ENCODE data around the gene SHC2. TPM values are rescaled to one million over a fixed set of nuclear protein-coding genes. Genes with fewer than 3 reads are reported as not detected.

Gene SHC2
- total and polyA plus RNA-seq, 2 donors (not counting 3 experiments of a cell fraction or from before 2014, with no cell fraction given), result 7.5 to 11.8 TPM

DNA sequence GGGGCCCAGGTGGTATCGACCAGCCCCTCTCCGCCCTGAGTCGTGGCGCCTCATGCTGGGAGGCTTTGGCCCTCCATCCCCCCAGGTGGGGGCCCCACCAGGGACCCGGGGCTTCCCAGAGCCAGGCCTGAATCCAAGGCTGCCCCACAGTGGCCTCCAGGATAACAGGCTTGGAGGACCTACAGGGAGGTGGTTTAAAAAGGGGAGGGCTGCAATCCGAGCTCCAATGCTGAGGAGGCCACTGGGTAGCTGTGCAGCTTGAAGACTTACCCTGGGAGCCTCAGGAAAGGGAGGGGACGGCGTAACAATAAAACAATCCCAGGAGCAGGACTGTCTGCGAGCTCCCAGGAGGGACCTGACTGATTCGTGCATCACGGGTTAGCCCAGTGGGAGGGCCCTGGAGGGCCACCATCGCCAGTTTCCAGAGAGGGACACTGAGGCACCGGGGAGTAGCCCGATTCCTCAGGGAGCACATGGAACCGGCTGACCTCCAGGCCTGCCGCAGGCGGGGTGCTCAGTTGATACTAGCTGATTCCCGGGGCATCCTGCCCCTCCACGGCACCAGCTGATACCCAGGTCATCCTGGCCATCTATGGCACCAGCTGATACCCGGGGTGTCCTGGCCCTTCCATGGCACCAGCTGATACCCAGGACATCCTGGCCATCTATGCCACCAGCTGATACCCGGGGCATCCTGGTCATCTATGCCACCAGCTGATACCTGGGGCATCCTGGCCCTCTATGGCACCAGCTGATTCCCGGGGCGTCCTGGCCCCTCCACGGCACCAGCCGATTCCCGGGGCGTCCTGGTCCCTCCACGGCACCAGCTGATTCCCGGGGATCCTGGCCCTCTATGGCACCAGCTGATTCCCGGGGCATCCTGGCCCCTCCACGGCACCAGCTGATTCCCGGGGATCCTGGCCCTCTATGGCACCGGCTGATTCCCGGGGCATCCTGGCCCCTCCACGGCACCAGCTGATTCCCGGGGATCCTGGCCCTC, 48.2 kb downstream of the SHC2 start:
- H3K9me3 ChIP-seq (replicated peaks; ENCODE audit: control insufficient read depth, insufficient read depth, low read length), result no peaks in the 10 kb centered on the region
- H3K27ac ChIP-seq (ENCODE audit: insufficient read depth, low read depth, low read length), result no peak overlapping the region
- no peaks in the 10 kb centered on the region for H3K36me3 ChIP-seq (ENCODE audit: control insufficient read depth in 2 of 2, extremely low read depth in 1 of 2, insufficient read depth in 2 of 2, low read length in 2 of 2)
- POLR2A ChIA-PET, result interaction anchor here (0.6 kb wide), 1 partner anchor 48 kb away, joined by 7 read pairs; no protein-coding TSS in a partner anchor
- no peak overlapping the region for H3K9ac ChIP-seq (replicated peaks; ENCODE audit: extremely low read depth, insufficient read depth, low read length)
- TF ChIP-seq GATA2 (IDR thresholded peaks at IDR 0.05; ENCODE audit: insufficient read depth, insufficient read length, low read depth, low read length), result no peak
- TF ChIP-seq, protein P1, sequence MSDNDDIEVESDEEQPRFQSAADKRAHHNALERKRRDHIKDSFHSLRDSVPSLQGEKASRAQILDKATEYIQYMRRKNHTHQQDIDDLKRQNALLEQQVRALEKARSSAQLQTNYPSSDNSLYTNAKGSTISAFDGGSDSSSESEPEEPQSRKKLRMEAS (IDR thresholded peaks at IDR 0.05; ENCODE audit: insufficient read depth, insufficient read length), result no peak
- no peak for TF ChIP-seq POLR2AphosphoS5 (IDR thresholded peaks at IDR 0.05; ENCODE audit: insufficient read depth, low read depth, low read length)
- TF ChIP-seq JUN (IDR thresholded peaks at IDR 0.05; ENCODE audit: borderline replicate concordance, insufficient read depth, insufficient read length, low read depth), result no peak
- TF ChIP-seq FOS (IDR thresholded peaks at IDR 0.05; ENCODE audit: borderline replicate concordance, insufficient read depth, low read length), result no peak
- TF ChIP-seq, protein P2, sequence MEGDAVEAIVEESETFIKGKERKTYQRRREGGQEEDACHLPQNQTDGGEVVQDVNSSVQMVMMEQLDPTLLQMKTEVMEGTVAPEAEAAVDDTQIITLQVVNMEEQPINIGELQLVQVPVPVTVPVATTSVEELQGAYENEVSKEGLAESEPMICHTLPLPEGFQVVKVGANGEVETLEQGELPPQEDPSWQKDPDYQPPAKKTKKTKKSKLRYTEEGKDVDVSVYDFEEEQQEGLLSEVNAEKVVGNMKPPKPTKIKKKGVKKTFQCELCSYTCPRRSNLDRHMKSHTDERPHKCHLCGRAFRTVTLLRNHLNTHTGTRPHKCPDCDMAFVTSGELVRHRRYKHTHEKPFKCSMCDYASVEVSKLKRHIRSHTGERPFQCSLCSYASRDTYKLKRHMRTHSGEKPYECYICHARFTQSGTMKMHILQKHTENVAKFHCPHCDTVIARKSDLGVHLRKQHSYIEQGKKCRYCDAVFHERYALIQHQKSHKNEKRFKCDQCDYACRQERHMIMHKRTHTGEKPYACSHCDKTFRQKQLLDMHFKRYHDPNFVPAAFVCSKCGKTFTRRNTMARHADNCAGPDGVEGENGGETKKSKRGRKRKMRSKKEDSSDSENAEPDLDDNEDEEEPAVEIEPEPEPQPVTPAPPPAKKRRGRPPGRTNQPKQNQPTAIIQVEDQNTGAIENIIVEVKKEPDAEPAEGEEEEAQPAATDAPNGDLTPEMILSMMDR (IDR thresholded peaks at IDR 0.05; ENCODE audit: extremely low read depth in 1 of 2, insufficient read depth in 1 of 2, low read depth in 1 of 2, low read length in 2 of 2), result no peak
- no peak for TF ChIP-seq MYC (IDR thresholded peaks at IDR 0.05; ENCODE audit: low read depth, low read length)
- intact Hi-C loops (cut with micrococcal nuclease) (no loop called here), dilution Hi-C loops (cut with MboI; ENCODE audit: extremely low pct_ligation_motif_present, low sequenced_read_pairs) (no loop called here)
- BruUV-seq (replicated peaks), result no TSS peak
- H3K27me3 ChIP-seq (ENCODE audit: control insufficient read depth in 2 of 2, insufficient read depth in 2 of 2, low read length in 2 of 2), result peaks cover 11 to 14% of the 10 kb centered on the region in 2 experiments
- peaks cover 3% of the 10 kb centered on the region for H3K4me1 ChIP-seq (ENCODE audit: control insufficient read depth, extremely low read depth, insufficient read depth, low read length)
- H3K9me1 ChIP-seq (replicated peaks; ENCODE audit: control insufficient read depth, extremely low read depth, insufficient read depth, low read length), result no peaks in the 10 kb centered on the region
- H3K4me2 ChIP-seq (ENCODE audit: insufficient read depth, low read length), result no peak overlapping the region
- CTCF ChIA-PET, result no interaction called here
- DNase-seq (ENCODE audit: low read depth, low spot score), result no peak
- H4K20me1 ChIP-seq (replicated peaks; ENCODE audit: control insufficient read depth, extremely low read depth, insufficient read depth, low read length), result no peaks in the 10 kb centered on the region
- no peak overlapping the region for H2AFZ ChIP-seq (ENCODE audit: low read depth, low read length)
- H3K79me2 ChIP-seq (ENCODE audit: control insufficient read depth, insufficient read depth, low read length), result no peaks in the 10 kb centered on the region
- no peak for FAIRE-seq
- H3K4me3 ChIP-seq (replicated peaks in 1 of 3; ENCODE audit: insufficient read depth in 1 of 3, low read depth in 1 of 3, low read length in 3 of 3), result no peak overlapping the region

All from endothelial cell of umbilical vein (primary cell).